Urothelium cell line (cell line): ENCODE data around the gene OSBPL3.

Experiments
- DNase-seq: peaks from one replicate; pipeline ENCODE4 v3.0.0; 2011; ENCODE audit warnings: low spot score, mixed read lengths
- FAIRE-seq: peaks from 2 replicates; lab custom pipeline; 2011; peaks lifted over from hg19 to GRCh38; lab: Jason Lieb, UNC

The OSBPL3 gene

DNA sequence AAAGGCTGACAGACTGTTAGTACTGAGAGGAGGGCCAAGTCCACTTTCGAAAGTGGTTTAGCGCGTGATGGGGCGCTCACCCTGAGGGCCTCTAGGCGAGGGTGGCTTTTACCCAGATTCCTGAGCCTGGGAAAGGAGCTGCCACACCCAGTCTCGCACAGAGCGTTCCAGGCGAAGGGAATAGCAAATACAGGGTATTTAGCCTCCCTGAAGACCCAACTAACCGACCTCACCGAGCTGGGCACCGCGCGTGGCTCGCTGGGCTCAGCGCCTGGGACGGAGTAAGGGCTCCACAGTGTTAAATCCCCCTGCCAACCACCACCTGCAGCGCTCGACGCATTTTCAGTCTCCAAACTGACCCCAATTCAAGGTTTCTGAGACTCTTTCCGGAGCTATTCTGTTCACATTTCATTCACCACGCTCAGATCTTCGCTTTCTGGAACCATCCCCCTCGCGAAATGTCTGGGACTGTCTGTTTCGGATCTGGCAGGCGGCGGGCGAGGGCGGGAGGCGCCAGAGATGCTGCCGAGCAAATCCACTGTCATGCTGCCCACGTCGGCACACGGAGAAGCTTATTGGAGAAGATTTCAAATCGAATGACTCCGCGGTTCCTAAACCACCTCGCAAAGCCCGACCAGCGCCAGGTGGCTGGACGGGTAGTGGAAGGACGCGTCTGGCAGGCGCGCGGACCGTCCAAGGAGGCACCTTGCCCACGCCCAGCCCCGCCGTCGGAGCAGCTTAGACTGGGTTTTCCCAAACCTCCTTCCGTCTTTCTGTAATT lies 1.4 kb upstream of the OSBPL3 start:
- DNase-seq (peak; percentile 36), FAIRE-seq (no peak)

DNA sequence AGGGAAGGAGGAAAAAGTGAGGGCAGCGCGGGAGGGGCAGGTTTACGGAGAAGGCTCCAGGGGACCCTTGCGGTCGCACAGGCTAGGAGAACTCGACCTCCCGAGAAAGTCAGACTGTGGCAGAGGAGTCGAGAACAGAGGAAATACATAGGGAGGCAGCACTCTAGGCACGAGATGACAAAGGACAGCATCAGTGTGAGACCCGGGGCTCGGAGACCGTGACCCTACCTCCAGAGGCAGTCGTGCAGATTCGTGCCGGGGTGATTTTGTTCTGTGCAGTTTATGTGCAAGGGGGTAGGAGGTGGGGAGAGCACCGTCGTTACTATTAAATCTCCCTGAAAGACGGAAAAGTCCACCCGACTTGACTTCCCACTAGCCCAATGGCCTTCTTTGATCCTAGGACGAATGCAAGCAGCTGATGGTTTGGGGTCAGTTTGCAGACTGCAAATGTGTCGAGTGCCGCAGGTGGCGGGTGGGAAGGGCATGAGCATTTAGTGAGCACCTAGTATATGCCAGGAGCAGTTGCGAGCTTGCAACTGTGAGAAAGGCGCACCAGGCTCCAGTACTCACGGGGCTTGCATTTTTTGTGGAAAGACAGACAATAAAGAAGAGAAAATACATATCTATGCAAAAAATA lies 674 bp upstream of the OSBPL3 start:
- peak; percentile 24 for DNase-seq
- FAIRE-seq: no peak

- FAIRE-seq: no peak
- DNase-seq: peak; percentile 67
Observed at GRCh38 chr7:24979470-24979862, 512 bp downstream of the OSBPL3 start.

GRCh38 chr7:24978843-24979469 lies 1.0 kb downstream of the OSBPL3 start:
- DNase-seq: no peak
- no peak for FAIRE-seq

- no peak for FAIRE-seq
- DNase-seq: no peak
Observed at GRCh38 chr7:24975644-24976260, 4.2 kb downstream of the OSBPL3 start.

GRCh38 chr7:24975172-24975571 lies 4.8 kb downstream of the OSBPL3 start:
- FAIRE-seq (no peak), DNase-seq (no peak)

GRCh38 chr7:24974026-24974832 lies 5.7 kb downstream of the OSBPL3 start:
- DNase-seq (no peak), FAIRE-seq (no peak)

DNA sequence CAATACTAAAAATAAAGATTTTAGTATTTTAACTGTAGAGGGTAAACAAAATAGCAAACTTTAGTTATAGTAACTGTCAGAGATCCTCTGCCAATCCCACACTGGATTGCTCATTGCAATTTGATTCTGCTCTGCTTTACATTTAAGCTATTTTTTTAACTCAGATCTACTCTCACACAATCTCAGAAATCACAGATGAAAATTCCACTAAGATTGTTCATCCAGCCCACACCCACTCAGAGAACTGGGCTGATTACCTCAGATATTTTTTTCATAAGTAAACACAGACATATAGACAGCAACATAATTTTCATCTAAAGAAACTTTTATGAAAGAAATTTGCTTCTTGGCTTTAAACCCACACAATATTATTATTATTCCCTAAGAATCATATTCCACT lies 7.0 kb downstream of the OSBPL3 start:
- FAIRE-seq (no peak), DNase-seq (no peak)

DNA sequence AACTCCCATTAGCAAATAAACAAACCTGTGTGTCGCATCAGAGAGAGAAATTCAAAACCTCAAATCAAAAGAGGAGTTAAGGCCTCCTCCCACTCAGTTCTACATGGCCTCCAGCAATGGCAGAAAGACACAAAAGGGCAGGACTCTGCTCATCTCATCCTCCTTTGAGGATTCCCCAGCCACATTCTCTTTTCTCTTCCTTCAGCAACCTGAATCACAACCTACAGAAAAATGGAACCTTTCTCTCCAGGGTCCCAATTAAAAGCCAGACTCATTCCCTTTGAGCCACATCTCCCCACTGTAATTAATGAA lies 7.9 kb downstream of the OSBPL3 start:
- DNase-seq (no peak), FAIRE-seq (no peak)

GRCh38 chr7:24971333-24972165 lies 8.4 kb downstream of the OSBPL3 start:
- FAIRE-seq: no peak
- DNase-seq: peak; percentile 85

DNA sequence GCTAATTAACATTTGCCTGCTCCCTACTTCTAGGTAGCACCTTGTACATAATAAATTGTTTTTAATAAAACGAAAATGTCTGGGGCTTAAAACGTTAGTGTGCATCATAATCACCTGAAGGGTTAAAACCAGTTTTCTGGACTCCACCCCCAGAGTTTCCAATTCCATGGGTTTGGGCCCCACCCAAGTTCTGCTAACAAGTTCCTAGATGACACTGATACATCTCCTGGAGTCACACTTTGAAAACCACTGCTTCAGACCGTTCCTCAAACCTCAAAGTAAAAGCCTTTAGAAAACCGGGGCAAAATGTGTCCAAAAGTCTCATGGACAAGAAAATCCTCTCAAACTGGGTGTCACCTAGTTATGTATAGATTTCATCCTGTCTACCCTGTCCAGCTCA lies 9.3 kb downstream of the OSBPL3 start:
- FAIRE-seq (no peak), DNase-seq (no peak)

GRCh38 chr7:24968165-24968564 lies 11.8 kb downstream of the OSBPL3 start:
- FAIRE-seq (no peak), DNase-seq (no peak)

GRCh38 chr7:24967696-24968095 lies 12.3 kb downstream of the OSBPL3 start:
- DNase-seq (no peak), FAIRE-seq (no peak)

GRCh38 chr7:24966802-24967201 lies 13.2 kb downstream of the OSBPL3 start:
- FAIRE-seq: no peak
- DNase-seq: no peak

DNA sequence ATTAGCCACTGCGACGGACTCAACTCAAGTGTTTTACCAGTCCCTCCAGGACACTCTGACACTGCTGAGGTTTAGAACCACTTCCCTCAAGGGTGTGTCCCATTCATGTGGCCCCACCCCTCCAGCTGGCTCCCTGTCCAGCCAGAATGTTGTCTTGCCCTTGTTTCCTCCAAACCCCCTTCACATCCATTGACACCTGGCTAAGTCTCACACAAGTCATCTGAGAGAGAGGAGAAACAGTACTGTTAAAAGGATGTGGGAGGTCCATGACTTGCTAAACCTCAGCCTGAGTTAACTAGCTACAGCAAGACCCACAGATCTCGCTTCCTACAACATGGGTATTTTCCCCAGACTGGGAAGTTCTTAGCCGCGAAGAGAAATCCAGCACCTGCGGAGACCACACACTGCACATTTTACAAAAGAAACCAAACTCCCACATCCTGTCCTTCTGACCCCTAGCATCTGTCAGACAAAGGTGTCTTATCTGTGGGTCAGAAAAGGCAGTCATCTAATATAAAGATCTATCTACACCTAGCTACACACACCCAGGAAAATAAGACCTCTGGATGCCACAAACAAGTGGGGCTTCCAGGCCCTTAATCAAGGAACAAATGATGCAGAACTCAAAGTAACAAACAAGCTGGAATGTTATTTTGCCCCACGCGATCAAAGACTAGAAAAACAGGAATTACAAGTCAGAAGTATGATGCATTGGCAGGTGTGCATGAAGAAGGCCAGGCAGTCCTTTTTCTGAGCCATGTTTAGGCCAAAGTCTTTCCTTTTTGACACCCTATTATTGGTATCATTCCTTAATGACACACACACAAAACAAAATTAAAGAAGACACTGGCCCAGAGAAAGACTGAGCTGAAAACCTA lies 13.9 kb downstream of the OSBPL3 start:
- FAIRE-seq (peak; percentile 48), DNase-seq (peak; percentile 53)

DNA sequence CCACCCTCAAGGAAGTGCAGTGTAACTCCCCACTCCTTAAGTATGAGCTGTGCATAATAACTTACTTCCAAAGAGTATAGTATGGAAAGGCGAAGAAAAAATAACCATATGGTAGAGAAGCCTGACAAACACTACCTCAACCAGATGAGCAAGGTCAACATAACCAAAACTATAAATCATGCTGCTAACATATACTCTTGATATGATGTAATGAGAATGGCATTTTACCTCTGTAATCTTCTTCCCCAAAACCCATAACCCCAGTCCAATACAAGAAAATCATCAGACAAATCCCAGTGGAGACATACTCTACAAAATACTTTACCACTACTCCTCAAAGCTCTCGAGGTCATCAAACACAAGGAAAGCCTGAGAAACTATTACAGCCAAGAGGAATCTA lies 15.8 kb downstream of the OSBPL3 start:
- FAIRE-seq (no peak), DNase-seq (no peak)

DNA sequence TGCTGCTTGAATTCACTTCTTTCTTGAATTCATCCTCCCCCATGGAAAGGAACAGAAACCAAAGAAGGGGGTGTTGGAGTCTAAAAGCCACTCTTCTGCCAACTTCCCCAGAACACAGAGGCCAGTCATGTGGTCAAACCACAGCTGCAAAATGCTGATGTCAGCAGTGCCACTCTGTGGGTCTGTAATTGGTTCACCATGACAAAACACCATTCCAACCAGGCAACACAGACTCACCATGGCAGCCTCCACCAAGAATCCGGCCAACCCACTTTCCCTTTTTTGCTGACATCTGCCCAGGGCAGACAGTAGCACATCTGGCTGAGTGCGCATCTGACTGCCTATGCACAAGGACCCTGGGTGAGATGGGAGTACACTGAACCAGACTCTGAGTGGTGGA lies 16.8 kb downstream of the OSBPL3 start:
- FAIRE-seq: no peak
- peak; percentile 40 for DNase-seq

DNA sequence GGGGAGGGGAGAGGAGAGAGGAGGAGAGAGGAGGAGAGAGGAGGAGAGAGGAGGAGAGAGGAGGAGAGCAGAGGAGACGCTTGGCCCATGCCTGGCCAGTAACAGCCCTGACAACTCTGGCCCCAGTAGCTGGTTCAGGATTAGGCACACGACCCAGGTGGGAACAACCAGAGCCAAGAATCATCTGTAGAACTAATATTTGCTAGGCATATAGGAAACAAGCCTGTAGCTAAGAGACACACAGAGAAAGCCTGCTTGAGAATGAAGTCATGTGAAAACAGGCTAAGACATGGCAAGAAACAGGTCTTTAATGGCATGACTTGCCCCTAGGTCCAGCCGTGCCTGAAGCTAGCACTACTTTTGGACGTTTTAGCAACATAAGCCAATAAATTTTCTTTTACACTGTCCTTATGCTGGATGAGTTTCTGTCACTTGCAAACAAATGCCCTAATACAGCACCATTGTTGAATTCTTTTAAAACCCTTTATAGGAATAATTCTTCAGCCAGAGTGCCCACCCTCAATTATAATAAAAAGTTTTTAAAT lies 17.5 kb downstream of the OSBPL3 start:
- DNase-seq (no peak), FAIRE-seq (no peak)
